Measurements from ENCODE around the gene CRLF3.
"Not testable (repeated sequence)": the region's sequence is repeated elsewhere in the genome, so short reads cannot be mapped to it uniquely, and the experiment has no call there.

GRCh38 chr17:30814236-30814635 lies 10.3 kb downstream of the CRLF3 start:
- TF ChIP-seq POLR2A, POLR2AphosphoS5 (IDR thresholded peaks at IDR 0.05): not testable (repeated sequence)
- TF ChIP-seq, protein P1, sequence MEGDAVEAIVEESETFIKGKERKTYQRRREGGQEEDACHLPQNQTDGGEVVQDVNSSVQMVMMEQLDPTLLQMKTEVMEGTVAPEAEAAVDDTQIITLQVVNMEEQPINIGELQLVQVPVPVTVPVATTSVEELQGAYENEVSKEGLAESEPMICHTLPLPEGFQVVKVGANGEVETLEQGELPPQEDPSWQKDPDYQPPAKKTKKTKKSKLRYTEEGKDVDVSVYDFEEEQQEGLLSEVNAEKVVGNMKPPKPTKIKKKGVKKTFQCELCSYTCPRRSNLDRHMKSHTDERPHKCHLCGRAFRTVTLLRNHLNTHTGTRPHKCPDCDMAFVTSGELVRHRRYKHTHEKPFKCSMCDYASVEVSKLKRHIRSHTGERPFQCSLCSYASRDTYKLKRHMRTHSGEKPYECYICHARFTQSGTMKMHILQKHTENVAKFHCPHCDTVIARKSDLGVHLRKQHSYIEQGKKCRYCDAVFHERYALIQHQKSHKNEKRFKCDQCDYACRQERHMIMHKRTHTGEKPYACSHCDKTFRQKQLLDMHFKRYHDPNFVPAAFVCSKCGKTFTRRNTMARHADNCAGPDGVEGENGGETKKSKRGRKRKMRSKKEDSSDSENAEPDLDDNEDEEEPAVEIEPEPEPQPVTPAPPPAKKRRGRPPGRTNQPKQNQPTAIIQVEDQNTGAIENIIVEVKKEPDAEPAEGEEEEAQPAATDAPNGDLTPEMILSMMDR (IDR thresholded peaks at IDR 0.05): not testable (repeated sequence)
